GM18498 (cell line): Measurements from ENCODE around the gene FBXL14.

Experiments used
- ATAC-seq: cut with Tn5 transposase; IDR thresholded peaks from one replicate; pipeline ENCODE4 v1.9.1; 2021; ENCODE audit warnings: mild to moderate bottlenecking, moderate library complexity; ENCODE audit not compliant: unreplicated experiment

FBXL14 gene

DNA sequence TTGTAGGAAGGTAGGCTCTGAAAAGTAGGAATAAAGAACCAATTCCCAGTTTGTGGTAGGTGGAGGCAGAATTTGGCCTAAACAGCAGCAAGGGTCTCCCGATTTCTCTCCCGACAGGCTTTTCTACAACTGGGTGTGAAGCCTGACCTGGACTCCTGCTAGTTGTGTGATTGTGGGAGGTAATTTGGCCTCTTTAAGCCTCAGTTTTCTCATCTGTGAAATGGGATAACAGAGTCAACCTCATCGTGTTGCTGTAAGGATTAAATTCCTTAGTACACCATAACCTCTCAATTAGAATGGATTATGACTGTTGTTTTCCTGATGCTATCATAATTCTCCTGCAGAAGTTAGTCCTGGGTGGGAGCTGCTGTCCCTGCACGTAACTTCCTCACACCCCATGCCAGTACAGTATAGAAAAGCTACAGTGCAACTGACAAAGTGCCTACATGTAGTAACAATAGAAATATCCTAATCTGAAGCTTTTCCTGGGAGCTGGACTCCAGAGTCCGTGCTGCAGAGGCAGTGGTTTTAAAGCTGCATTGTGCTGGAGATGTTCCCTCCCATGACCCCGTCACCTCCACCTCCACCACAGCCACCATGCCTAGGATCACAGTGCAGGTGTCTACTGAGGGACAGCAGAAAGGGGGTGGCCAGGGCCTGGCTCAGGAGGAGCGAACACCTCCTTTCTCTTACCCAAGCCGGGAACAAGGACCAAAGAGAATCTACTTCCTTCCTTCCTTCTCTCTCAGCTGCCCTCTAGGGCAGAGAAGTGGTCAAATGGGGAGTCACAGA lies 76.5 kb downstream of the FBXL14 start:
- no peak for ATAC-seq

DNA sequence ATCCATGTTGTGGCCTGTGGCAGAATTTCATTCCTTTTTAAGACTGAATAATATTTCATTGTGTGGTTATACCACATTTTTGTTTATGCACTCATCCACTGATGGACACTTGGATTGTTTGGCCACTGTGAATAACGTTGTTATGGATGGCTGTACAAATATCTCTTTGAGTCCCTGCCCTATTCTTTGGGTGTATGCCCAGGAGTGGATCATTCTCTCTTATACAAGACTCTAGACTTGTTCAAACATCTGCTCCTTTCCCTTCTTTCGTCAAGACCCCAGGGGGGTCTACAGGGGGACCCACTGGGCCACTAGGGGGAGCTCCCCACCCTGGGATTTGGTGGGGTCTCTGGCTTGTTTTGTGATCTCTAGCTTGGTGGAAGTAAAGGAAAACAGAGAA lies 77.4 kb downstream of the FBXL14 start:
- no peak for ATAC-seq
